Neuron (in vitro differentiated cells): ENCODE measurements around the gene D2HGDH.
"Not testable (repeated sequence)": the region's sequence is repeated elsewhere in the genome, so short reads cannot be mapped to it uniquely, and the experiment has no call there.

ENCODE experiments used
- H2AFZ ChIP-seq: one replicate; pipeline ENCODE4 v1.6.1; 2013; ENCODE audit warnings: low read depth, mild to moderate bottlenecking, inconsistent platforms, low read length, moderate library complexity
- H3K27me3 ChIP-seq: one replicate; pipeline ENCODE4 v1.6.1; 2013; ENCODE audit warnings: low read length; ENCODE audit not compliant: insufficient read depth
- H3K36me3 ChIP-seq: one replicate; pipeline ENCODE4 v1.6.1; 2013; ENCODE audit warnings: low read length; ENCODE audit not compliant: insufficient read depth
- H3K4me1 ChIP-seq: one replicate; pipeline ENCODE4 v1.6.1; 2013; ENCODE audit warnings: low read length; ENCODE audit not compliant: insufficient read depth
- H3K4me3 ChIP-seq: 2 replicates; pipeline ENCODE4 v1.5.1; 2013; ENCODE audit warnings: mild to moderate bottlenecking, low read length, moderate library complexity
- H3K9me3 ChIP-seq: one replicate; pipeline ENCODE4 v1.6.1; 2013; ENCODE audit warnings: low read length

The D2HGDH gene

DNA sequence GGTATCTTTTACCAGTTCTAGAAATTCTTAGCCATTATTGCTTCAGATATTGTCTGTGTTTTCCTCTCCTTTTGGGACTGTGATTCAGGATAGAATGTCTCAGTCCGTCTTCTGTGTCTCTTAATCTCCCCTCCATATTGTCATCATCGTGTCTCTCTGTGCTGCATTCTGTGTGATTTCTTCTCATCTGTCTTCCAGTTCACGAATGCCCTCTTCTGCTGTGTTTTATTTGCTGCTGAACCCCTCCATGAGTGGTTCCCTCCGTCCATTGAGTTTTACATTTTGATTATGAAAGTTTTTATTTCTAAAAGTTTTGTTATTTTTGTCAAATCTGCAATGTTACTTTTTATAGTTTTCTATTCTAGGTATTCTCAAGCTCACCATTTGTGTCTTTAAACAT lies 11.7 kb downstream of the D2HGDH start:
- H3K4me3 ChIP-seq: no peak overlapping the region
- H3K36me3 ChIP-seq: peaks cover 35% of the 10 kb centered on the region

DNA sequence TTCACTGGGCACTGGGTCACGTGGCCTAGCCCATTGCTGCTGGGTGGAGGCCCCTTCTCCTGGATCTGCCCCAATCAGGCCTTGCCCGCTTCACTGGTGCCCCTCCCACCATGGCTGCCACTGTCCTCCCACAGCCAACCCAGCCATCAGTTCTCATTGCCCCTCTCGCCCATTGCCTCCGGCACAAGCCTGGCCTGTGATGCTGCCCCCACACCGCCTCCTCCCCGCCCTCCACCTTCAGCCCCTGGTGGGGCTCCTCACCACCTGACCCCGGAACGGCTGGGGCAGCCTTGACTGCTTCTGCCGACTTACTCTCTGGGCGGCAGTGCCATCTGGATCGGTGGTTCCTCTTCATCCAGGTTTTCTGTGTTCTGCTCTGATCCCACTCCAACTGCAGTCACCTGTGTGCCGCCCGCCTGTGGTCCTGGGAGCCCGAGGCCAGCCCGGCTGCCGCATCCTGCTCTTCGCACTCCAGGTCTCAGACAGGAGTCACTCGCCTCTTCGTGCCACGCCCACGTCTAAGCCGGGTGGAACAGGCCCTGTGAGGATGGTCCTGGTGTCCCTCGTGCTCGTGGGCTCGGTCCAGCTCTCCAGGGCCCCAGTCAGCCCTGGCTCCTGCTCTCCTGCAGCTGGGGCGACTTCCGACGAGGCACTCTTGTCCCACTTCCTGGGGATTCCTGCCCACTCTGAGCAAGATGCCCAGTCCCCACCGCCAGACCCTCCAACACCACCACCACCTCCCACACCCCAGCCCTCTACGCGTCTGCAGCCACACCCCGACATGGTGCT lies 14.2 kb downstream of the D2HGDH start:
- no peaks in the 10 kb centered on the region for H3K4me1 ChIP-seq
- peaks cover 13% of the 10 kb centered on the region for H3K9me3 ChIP-seq
- no peaks in the 10 kb centered on the region for H3K27me3 ChIP-seq
- H3K36me3 ChIP-seq: peaks cover 38% of the 10 kb centered on the region
- H2AFZ ChIP-seq: no peak overlapping the region
- H3K4me3 ChIP-seq: no peak overlapping the region

More for the DNA sequence above, 11.7 kb downstream of the D2HGDH start:
- Histone ChIP-seq H3K9me3 (peaks cover 13% of the 10 kb centered on the region), H3K4me1 (no peaks in the 10 kb centered on the region), H2AFZ (no peak overlapping the region), H3K27me3 (no peaks in the 10 kb centered on the region)

DNA sequence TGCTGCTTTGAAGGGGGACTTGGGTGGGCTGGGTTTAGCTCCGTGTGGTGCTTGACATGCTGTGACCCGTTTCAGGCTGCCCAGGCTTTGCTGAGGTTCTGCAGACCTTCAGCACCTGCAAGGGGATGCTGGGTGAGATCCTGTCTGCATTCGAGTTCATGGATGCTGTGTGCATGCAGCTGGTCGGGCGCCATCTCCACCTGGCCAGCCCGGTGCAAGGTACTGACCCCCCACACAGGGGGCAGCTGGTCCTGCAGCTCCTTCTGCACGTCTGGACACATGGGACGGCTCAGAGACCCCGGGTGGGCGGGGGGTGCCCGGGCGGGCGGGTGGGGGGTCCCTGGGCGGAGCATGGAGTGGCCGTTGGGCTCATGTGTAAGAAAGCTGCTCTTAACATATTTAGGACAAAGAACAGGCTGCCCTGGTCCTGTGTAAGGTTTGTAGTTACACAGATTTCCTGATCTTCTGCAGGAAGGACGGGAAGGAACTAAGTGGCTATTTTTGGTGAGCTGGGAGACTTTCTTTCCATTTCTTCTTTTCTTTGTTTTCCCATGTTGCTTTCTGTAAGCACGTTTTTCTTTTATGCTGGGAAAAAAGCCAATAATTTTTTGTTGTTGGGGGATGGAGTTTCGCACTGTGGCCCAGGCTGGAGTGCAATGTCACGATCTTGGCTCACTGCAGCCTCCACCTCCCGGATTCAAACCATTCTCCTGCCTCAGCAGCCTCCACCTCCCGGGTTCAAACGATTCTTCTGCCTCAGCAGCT lies 15.8 kb downstream of the D2HGDH start:
- no peak overlapping the region for H3K4me3 ChIP-seq
- H3K27me3 ChIP-seq: no peaks in the 10 kb centered on the region
- H3K9me3 ChIP-seq: peaks cover 5% of the 10 kb centered on the region
- no peaks in the 10 kb centered on the region for H3K4me1 ChIP-seq
- no peak overlapping the region for H2AFZ ChIP-seq
- peaks cover 30% of the 10 kb centered on the region for H3K36me3 ChIP-seq

DNA sequence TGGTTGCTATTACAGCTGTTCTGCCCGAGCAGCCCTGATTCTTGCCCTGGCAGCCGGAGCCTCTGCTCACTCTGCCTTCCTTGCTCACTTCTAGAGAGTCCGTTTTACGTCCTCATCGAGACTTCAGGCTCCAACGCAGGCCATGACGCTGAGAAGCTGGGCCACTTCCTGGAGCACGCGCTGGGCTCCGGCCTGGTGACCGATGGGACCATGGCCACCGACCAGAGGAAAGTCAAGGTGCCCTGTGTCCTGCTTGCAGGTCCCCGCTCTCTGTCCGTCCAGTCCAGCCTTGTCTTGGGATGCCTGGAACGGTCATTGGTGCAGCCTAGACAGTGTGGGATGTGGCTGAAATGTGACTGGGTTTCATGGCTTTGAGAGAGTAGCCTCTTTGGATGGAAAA lies 16.7 kb downstream of the D2HGDH start:
- H3K4me1 ChIP-seq: no peaks in the 10 kb centered on the region
- H3K36me3 ChIP-seq: peaks cover 35% of the 10 kb centered on the region
- H3K4me3 ChIP-seq: no peak overlapping the region
- no peaks in the 10 kb centered on the region for H3K27me3 ChIP-seq
- no peaks in the 10 kb centered on the region for H3K9me3 ChIP-seq
- no peak overlapping the region for H2AFZ ChIP-seq

DNA sequence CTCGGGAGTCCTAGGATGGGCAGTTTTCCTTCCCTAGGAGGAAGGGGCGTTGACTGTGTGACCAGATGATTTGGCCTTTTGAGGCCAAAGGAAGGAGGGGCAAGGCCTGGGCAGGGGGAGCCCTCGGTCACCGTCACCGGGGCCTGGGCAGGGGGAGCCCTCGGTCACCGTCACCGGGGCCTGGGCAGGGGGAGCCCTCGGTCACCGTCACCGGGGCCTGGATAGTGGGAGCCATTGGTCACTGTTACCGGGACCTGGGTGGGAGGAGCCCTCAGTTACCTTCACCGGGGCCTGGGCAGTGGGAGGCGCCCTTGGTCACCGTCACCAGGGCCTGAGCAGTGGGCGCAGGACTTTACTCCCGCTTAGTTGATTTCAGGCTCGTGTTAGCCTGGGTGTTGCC lies 17.3 kb downstream of the D2HGDH start:
- Histone ChIP-seq H3K9me3 (no peaks in the 10 kb centered on the region), H2AFZ (no peak overlapping the region), H3K36me3 (peaks cover 37% of the 10 kb centered on the region), H3K4me1 (no peaks in the 10 kb centered on the region), H3K27me3 (no peaks in the 10 kb centered on the region), H3K4me3 (no peak overlapping the region)

DNA sequence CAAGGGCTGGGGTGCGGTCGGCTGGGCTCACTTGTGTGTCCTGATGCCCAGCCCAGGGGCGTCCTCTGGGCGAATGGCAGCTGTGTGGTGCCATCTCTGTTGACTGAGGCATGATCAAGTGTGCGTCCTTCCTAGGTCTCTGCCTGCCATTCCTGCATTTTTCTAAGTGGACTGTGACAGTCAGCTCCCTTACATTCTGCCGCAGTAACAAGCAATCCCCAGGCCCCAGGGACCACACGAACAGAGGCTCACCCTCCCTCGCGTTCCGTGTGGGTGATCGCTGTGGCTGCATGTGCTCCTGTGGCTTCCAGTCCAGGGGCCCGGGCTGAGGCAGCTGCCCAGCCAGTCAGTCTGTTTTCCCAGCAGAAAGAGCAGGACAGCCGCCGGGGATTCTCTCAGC lies 17.8 kb downstream of the D2HGDH start:
- H3K36me3 ChIP-seq: peaks cover 40% of the 10 kb centered on the region
- no peak overlapping the region for H2AFZ ChIP-seq
- no peaks in the 10 kb centered on the region for H3K4me1 ChIP-seq
- H3K27me3 ChIP-seq: no peaks in the 10 kb centered on the region
- no peak overlapping the region for H3K4me3 ChIP-seq
- H3K9me3 ChIP-seq: no peaks in the 10 kb centered on the region

DNA sequence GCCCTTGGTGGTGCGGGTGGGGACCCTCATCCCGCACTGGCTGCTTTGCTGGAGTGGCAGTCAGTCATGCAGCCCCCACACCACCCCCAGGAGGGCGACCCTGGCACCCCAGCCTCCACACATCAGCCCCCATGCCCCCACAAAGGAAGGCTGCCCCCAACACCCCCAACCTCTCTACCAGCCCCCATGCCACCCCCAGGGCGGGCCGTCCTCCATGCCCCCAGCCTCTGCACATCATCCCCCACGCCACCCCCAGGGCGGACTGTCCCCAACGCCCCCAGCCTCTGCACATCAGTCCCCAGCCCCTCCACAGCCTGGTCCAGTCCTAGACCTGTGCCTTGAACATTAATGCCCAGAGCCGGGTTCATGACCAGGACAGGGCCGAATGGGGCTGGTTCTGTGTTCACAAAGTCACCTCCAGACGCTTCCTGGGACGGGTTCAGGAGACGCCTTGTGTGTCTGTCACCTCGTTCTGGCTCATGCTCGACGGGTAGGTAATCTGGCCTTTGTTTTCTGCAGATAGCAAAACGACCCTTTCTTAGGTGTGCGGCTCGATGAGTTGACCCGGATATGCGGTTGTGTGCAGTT lies 18.4 kb downstream of the D2HGDH start:
- Histone ChIP-seq H3K36me3 (peaks cover 40% of the 10 kb centered on the region), H3K9me3 (no peaks in the 10 kb centered on the region), H3K4me3 (no peak overlapping the region), H3K27me3 (no peaks in the 10 kb centered on the region), H2AFZ (no peak overlapping the region), H3K4me1 (no peaks in the 10 kb centered on the region)

DNA sequence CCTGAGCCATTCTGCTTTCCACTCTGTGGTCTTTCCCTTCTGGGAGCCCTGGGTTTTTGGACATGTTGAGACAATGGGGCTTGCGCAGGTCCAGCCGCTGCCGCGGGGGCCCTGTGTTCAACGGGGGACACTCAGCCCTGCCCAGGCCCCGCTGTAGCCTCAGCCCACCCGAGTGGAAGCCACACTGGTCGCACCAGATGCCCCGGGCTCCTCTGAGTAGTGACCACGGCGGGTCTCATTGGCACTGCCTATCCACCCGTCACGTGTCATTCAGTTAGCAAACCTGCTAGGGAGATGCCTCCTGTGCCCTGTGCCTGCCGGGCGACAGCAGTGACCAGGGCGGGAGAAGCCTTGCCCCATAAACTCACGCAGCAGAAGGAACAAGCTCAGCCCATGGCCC lies 19.1 kb downstream of the D2HGDH start:
- H3K4me3 ChIP-seq: no peak overlapping the region
- no peaks in the 10 kb centered on the region for H3K9me3 ChIP-seq
- peaks cover 43% of the 10 kb centered on the region for H3K36me3 ChIP-seq
- H3K27me3 ChIP-seq: no peaks in the 10 kb centered on the region
- H3K4me1 ChIP-seq: no peaks in the 10 kb centered on the region
- H2AFZ ChIP-seq: no peak overlapping the region

DNA sequence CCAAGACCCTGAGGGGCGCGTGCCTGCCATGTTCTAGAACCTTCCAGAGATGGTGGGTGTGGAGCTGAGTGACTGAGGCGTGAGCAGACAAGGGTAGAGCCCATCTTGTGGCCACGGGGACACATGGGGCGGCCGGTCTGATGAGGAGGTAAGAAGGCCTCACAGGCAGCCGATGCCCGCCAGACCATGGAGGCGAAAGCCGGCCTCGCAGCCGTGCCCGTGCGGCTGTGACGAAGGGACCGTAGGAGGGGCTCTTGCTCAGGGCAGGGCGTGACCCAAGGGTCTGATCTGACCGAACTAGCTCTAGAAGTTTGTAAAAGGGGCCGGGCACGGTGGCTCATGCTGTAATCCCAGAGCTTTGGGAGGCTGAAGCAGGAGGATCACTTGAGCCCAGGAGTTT lies 19.6 kb downstream of the D2HGDH start:
- no peak overlapping the region for H3K4me3 ChIP-seq
- no peaks in the 10 kb centered on the region for H3K4me1 ChIP-seq
- no peaks in the 10 kb centered on the region for H3K27me3 ChIP-seq
- no peak overlapping the region for H2AFZ ChIP-seq
- H3K36me3 ChIP-seq: peaks cover 40% of the 10 kb centered on the region
- H3K9me3 ChIP-seq: no peaks in the 10 kb centered on the region

DNA sequence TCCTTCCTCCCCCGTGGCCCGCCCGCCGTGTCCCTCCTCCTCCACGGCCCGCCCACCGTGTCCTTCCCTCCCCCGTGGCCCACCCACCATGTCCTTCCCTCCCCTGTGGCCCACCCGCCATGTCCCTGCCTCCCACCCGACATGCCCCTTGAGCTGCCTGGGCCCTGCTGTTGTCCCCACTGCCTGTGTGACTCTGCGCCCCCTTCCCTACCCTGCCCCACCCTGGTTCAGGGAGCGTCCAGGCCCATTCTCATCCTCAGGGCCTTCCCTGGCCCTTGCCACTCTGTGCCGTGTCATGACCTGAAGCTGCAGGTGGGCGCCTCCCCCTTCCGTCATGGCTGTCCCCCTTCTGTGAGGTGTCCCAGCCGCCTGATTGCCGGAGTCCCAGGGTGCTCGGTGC lies 20.7 kb downstream of the D2HGDH start:
- peaks cover 33% of the 10 kb centered on the region for H3K36me3 ChIP-seq
- no peaks in the 10 kb centered on the region for H3K4me1 ChIP-seq
- H3K4me3 ChIP-seq: no peak overlapping the region
- H2AFZ ChIP-seq: no peak overlapping the region
- no peaks in the 10 kb centered on the region for H3K9me3 ChIP-seq
- H3K27me3 ChIP-seq: no peaks in the 10 kb centered on the region

DNA sequence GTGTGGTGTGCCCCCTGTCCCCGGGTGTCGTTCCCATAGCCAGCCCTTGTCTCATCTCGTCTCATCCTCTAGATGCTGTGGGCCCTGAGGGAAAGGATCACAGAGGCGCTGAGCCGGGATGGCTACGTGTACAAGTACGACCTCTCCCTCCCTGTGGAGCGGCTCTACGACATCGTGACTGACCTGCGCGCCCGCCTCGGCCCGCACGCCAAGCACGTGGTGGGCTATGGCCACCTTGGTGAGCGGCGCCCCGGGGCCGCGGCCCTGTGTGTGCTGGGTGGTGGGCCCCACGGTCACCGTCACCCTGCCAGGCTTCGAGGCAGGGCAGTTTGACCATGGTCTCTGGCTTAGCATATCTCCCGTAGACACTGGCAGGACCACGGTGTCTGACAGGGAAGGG lies 21.3 kb downstream of the D2HGDH start:
- H2AFZ ChIP-seq: no peak overlapping the region

DNA sequence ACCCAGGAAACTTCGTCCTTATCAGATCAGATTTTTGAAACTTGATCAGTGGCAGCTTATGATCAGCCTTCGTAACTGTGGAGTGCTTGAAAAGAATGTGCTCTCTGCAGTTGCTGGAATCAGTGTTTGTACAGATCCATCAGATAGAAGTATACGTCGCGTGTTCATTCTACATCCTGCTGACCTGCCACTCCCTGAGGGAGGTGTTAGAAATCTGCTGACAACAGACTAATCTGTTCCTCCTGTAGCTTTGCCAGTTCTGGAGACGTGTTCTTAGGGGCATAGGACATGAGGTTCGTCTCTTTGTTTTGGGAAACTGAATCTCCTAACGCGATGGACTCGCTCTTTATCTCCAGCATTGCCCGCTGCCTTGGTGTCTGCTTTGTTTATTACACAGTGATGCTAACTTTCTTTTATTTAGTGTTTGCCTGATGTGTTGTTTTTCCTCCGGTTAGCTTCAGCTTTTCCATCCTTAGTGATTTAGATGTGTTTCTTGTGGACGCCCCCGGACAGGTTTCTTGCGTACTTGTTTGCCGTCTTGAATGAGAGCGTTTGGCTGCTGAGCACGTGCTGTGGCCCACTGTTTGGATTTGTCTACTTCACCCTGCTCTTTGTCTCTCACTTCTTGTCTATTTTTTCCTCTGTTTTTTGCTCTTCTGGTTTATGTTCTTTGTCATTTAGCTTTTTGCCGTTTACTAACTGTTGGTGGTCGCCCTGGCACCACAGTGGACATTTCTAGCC lies 24.8 kb downstream of the D2HGDH start:
- Histone ChIP-seq H3K36me3 (peaks cover 17% of the 10 kb centered on the region), H3K4me3 (no peak overlapping the region), H3K27me3 (no peaks in the 10 kb centered on the region)

More for the DNA sequence above, 21.3 kb downstream of the D2HGDH start:
- Histone ChIP-seq H3K9me3 (no peaks in the 10 kb centered on the region), H3K4me1 (no peaks in the 10 kb centered on the region), H3K36me3 (peaks cover 33% of the 10 kb centered on the region), H3K27me3 (no peaks in the 10 kb centered on the region), H3K4me3 (no peak overlapping the region)

DNA sequence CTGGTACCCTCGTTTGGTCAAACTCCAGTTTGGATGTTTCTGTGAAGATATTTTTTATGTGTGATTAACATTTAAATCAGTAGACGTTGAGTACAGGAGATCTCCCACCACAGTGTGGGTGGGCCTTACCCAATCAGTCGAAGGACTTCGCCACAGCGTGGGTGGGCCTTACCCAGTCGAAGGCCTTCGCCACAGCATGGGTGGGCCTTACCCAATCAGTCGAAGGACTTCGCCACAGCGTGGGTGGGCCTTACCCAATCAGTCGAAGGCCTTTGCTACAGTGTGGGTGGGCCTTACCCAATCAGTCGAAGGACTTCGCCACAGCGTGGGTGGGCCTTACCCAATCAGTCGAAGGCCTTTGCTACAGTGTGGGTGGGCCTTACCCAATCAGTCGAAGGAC lies 25.5 kb downstream of the D2HGDH start:
- not testable (repeated sequence) for H3K4me1 ChIP-seq, H3K9me3 ChIP-seq, H3K27me3 ChIP-seq, H3K4me3 ChIP-seq, H2AFZ ChIP-seq
- H3K36me3 ChIP-seq: peaks cover 17% of the 10 kb centered on the region

More for the DNA sequence above, 24.8 kb downstream of the D2HGDH start:
- H3K4me1 ChIP-seq: peaks cover 2% of the 10 kb centered on the region
- H3K9me3 ChIP-seq: no peaks in the 10 kb centered on the region
- no peak overlapping the region for H2AFZ ChIP-seq
